ENCODE results near the gene SLC24A4. TPM values are rescaled to one million over a fixed set of nuclear protein-coding genes. Genes with fewer than 3 reads are reported as not detected.
A peak's percentile ranks its signal among the peaks of the same experiment; 100 is the strongest.

Gene SLC24A4
- total RNA-seq, 2 donors from 2014 or later, result 0.09 to 0.25 TPM

DNA sequence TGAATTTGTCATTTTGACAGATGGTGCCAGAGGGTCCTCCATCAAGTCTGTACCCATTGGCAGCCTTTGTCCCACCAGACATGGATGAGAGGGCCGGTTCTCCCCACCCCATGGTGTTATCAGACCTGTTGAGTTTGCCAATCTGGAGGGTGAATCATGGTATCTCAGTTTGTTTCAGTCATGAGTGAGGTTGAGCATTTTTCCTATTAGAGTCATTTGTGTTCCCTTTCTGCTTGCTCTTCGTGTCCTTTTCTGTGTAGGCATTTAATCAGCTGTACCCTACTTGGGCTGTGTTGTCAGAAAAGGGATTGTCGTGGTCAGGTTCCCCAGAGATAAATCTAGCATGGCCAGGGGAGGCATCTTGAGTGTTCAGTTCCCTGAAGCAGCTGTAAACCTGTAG is 30.5 kb downstream of the SLC24A4 start:
- DNase-seq (no peak), ATAC-seq (no peak)
- intact Hi-C loops (cut with DNase I, micrococcal nuclease), result no loop called here

DNA sequence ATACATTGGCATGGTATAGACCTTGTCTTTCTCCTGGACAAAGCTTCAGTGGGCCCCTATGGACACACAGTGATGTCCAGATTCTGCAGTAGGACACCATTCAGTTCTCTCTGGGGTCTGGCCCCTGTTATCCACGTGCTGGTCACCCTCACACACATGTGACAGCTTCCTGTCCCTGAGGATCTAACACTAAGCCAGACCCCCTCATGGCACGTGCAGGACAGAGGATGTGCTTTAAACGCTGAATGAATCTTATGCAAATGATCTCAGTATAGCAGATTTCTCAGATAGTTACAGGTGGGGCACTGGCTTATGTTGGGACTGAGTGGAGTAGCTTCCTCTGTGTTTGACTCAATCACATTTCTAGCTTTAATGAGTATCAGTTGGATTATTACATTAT is 33.7 kb downstream of the SLC24A4 start:
- intact Hi-C loops (cut with DNase I, micrococcal nuclease), result no loop called here
- no peak for ATAC-seq
- no peak for DNase-seq

DNA sequence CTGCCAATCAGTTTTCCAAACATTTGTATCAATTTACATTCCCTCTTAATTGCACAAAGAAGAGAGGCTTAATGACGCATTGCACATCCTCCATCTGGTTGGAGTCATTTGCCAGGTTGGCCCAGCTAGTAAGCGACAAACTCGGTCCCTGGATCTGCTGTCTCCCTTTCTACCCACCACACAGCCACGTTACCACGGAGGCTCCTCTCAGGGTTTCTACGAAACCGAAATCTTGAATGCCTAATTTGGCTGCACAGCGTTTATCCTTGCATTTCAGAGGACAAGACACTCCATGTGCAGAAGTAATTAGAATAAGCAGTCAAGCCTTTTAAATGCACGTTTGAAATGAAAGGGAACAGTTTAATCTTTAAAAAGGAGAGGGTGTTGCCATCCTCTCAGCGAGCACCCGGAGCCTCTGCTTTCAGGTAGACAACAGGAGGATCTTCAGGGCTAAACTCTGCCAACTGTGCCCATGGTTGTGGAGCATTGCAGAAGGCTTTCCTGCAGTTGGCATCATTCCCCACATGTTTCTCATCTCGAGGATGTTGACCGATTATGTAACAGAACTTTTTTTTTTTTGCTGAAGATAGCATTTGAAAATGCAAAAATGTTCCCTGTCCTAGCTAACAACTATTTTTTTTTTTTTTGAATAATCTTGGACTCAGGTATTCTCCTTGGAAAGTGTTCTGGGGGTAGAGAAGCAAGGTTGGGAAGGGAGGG is 37.8 kb downstream of the SLC24A4 start:
- no peak for ATAC-seq
- intact Hi-C loops (cut with DNase I, micrococcal nuclease), result no loop called here
- no peak for DNase-seq

DNA sequence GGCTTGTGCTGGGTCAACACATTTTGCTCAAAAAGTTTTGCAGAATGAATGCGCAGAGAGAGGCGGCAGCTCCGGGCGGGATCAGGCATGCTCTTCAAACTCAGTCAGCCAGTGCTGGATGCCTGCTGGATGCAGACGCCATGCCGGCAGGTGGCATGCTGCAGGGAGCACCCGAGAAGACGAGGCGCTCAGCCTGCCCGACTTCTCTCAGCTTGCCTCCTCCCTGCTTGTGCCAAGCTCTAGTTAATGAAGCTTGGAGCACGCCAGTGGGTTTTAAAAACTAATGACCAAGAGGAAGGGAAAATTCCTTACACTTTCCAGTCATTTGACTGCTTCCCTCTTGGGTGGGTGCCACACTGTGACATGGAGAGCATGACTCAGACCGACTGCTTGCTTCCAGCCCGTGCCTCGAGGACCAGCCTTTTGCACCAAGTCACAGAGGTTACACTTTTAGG is 39.8 kb downstream of the SLC24A4 start:
- ATAC-seq (no peak), DNase-seq (peak in 1 of 2 donors; percentile 13)
- intact Hi-C loops (cut with DNase I, micrococcal nuclease), result no loop called here

DNA sequence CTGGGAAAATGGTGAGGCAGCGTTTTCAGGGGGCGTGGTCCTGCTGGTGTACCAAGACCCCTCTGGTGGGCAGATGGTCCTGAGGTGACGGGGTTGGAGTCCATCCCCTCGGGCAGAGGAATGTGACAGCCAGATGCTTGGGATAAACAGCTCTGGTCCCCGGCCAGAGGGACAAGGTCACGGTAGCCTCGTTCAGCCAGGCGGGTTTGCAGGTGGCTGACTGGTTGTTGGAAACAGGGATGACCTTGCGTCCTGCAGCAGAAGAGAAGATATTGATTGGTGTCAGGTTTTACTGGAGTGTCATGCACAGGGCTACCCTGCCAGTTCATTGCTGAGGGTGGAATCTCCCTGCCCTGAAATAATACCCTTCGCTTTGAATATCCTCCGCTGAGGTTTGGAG is 43.3 kb downstream of the SLC24A4 start:
- intact Hi-C loops (cut with DNase I, micrococcal nuclease), result no loop called here
- ATAC-seq, result no peak
- DNase-seq, result no peak

DNA sequence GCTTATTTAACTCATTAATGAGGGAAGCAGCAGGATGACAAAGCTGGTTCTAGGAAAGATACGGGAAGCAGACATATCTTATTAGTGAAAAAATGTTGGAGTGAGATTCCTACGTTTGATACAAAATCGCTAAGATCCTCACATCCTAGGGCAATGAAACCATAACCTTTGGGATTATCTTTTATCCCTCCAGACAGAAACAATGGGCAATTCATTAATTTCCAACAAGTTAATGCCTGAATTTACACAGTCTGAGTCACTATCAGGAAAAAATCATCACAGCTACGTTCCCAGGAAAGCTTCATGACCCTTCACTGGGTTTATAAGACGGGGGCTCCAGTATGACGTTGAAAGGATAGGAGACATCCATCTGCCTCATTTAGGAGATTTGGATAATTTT is 45.0 kb downstream of the SLC24A4 start:
- intact Hi-C loops (cut with DNase I, micrococcal nuclease), result no loop called here
- no peak for ATAC-seq
- DNase-seq, result no peak

DNA sequence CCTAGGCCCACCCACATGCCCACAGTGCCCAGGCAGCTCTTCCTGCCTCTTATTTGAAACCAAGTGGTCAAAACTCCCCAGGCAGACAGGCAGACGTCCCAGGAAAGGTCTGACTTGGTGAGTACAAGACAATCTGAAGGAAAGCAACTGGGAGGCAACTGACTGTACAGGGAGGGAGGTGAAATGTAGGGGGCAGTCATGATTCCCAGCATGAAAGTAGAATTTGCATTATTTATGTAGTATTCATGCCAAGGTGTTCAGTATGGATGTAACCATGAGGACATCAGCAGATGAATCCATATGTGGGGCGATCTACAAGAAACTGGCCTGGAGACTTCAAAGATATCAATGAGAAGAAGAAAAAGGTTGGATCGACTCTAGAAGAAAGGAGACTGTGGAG is 46.1 kb downstream of the SLC24A4 start:
- no peak for DNase-seq
- intact Hi-C loops (cut with DNase I, micrococcal nuclease), result no loop called here
- ATAC-seq, result no peak

DNA sequence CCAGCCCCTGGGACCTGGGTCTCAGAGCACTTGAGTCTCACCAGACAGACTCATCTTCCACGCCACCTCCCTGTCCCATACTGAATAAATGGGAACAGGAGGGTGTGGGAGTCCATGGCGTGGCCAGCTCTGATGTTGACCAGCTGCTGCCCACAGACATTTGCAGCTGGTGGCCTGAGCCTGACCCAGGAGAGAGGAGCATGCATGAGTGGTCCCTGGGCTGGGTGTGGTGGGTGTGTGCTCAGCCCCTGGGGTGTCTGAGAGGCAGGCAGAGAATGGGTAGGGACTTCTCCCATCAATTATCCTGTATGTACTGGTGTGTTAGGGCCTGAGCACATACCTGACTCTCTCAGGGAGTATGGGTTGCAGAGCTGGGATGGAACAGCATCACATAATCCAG is 49.3 kb downstream of the SLC24A4 start:
- intact Hi-C loops (cut with DNase I, micrococcal nuclease), result no loop called here
- no peak for ATAC-seq
- no peak for DNase-seq

DNA sequence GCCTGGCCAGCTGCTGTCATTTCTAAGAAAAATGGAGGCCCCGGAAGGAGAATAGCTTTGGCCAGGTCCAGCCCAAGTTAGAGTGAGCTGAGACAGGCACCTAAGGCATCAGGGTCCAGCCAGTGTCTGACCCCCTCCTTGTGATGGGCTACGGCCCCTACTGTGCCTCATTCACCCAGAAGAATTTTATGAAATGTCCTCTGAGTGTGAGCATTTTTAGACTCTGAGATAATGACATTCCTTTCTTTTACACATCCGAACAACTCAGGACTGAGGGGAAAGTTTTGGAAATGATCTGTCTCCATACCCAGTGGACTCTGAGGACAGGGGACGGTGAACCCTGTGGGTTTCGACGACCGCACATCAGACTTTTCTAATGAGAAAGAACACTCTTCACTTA is 50.4 kb downstream of the SLC24A4 start:
- intact Hi-C loops (cut with DNase I, micrococcal nuclease), result no loop called here
- ATAC-seq, result no peak
- no peak for DNase-seq

DNA sequence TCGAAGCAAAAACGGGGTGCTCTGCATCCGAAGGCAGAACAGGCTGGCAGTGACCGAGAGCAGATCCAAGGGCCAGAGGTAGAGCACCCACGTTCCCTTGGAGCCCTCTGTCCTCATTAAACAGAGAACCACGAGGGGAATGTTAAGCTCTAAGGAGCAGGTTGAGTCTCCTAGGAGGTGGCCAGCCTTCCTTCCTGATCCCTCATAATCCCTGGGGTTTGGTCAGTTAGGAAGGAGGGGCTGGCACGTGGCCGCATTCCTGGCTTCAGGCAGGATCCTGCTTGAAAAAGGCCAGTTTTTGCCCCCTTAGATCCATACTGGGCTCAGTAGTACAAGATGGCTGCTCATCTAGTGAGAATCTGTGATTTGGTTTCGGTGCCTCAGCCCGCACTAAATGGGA is 57.2 kb downstream of the SLC24A4 start:
- intact Hi-C loops (cut with DNase I, micrococcal nuclease), result no loop called here
- no peak for ATAC-seq
- no peak for DNase-seq

DNA sequence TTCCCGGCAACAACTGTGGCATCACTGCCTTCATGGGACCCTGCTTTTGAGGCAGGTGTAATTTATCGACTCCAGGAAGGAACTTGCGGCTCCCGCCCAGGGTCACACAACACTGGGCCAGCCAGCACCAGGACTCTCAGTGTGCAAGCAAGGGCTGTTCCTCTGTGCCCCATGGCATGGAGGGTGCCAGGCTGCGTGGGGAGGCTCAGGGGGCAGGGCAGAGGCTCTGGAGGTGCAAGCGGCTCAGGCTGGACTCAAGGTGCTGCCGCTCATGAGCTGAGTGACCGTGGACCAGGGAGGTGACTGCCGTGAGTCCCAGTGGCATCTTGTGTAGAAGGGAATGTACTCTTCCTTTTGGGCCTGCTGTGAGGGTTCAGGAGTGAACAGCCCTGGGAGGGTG is 57.6 kb downstream of the SLC24A4 start:
- ATAC-seq (no peak), DNase-seq (no peak)
- intact Hi-C loops (cut with DNase I, micrococcal nuclease), result no loop called here

DNA sequence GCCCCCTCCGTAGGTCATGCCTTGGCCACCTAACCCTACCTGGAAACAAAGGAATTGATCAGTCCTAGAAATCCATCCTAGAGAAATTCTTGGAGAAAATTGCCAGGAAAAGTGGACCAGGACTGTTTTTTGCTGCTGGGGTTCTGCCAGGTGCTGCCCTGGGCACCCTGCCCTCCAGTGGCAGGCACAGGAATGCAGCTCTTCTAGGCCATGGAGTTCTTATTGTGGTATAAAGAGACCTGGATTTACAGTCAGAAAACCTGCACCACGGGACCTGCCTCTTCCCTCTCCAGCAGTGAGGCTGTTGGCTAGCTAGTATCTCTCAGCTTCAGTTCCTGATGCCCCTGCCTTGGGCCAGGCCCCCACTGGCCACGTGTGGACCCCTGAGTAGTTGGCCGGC is 59.7 kb downstream of the SLC24A4 start:
- DNase-seq, result no peak
- intact Hi-C loops (cut with DNase I, micrococcal nuclease), result no loop called here
- peak; percentile 40 for ATAC-seq

DNA sequence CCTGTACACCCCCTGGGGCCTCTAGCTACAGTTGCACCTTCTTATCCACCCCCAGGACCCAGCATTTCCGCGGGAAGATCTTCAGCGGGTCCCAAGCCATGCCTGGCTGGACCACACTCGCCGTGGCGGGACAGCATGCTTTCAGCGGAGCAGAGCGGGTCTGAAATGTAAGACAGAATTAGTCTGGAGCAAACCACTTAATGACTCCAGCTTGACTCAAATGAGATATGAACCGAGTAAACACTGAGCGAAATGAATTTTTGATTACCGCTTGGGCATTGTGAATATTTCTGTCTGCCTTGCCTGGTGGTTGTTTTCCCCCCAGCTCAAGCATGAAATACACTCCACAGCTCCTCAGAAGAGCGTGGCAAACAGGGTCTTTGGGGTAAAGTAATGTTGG is 60.8 kb downstream of the SLC24A4 start:
- ATAC-seq (no peak), DNase-seq (no peak)
- intact Hi-C loops (cut with DNase I, micrococcal nuclease), result no loop called here

DNA sequence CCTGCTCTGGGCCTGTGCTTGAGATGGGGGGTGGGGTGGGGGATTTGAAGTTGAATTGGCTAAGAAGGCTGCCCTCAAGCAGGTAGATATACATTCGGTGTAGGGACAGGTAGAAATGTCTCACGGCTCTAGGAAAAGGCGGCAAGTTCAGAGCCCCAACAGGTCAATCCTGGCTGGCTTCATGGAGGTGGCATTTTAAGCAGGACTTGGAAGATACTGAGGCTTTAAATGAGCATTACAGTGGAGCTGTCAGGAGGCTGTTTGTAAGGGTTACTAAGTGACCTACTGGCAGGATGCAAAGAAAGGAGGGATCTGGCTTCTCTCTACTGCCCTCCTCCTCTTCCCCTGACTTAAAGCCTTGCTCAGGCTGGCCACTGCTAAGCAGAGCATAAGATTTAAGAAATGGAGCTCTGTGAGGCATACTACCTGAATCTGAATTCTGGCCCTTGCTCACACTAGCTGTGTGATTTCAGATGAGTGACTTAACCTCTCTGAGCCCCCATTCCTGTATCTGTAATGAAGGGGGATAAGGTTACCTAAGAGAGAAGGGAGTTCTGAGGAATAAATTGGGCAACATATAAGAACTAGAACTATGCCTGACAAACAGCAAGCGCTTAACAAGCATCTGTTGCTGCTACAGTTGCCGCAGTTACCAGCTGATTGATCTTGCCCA is 61.6 kb downstream of the SLC24A4 start:
- no peak for ATAC-seq
- intact Hi-C loops (cut with DNase I, micrococcal nuclease), result no loop called here
- DNase-seq, result no peak

DNA sequence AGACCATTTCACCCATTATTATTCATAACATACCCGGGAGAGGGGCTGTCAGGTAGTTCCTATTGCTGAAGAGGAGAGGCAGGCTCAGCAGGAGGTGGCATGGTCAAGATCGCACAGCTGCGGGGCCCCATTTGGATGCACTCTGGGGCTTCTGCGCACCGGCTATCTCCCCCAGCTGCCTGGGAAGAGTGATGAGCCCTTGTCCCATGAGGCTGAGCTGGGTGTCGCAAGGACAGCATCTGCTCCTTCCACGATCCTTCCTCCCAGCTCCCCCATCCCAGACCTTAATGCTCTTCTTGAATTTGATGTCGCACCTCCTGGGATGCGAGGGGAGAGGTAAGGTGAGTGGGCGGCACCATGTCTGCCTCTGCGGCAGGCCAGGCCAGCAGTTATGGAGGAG is 62.6 kb downstream of the SLC24A4 start:
- no peak for DNase-seq
- intact Hi-C loops (cut with DNase I, micrococcal nuclease), result no loop called here
- no peak for ATAC-seq

DNA sequence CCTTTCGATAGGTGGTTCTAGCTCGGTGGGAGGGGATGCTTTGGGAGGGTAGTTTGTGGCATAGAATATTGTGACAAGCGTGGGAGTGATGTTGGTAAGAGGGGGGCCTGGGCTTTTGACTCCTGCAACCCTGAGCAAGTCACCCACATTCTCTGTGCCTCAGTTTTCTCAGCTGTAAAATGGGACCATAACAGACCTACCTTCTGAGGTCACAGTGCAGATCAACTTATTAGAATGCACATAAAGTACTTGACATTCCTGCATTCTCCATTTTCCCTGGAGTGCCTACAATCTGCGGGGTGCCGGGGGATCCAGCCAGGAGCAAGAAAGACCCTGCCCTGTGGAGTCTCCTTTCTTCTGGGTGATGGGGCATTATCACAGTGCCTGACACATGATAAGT is 63.2 kb downstream of the SLC24A4 start:
- intact Hi-C loops (cut with DNase I, micrococcal nuclease), result no loop called here
- ATAC-seq (no peak), DNase-seq (no peak)

DNA sequence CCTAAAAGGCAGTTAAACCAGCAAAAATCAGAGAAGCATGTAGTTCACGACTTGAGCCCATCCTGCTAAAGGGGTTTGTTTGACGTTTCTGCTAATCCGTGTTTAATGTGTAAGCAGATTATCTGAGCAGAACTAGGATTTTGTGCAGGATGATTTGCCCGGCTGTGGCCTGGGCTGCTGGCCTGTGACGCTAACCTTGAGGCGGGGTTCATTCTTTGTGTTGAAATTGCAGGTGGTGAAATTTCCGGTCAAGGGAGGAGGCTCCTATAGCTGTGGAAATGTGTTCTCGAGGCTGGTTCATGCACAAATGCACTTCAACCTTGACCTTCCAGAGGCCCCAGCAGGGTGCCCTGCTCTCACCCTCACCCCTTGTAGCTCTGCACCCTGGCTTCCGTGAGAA is 63.7 kb downstream of the SLC24A4 start:
- ATAC-seq (no peak), DNase-seq (no peak)

DNA sequence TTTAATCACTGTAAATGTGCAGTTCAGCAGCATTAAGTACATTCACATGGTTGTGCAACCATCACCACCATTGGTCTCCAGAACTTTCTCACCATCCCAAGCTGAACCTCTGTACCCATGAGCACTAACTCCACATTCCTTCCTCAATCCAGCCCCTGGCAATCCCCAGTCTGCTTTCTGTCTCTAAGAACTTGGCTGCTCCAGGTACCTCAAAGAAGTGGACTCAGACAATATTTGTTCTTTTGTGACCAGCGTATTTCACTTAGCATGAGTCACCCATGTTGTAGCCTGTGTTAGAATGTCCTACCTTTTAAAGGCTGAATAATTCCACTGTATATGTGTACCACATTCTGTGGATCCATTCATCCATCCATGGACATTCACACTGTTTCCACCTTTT is 64.6 kb downstream of the SLC24A4 start:
- ATAC-seq (no peak), DNase-seq (no peak)
- intact Hi-C loops (cut with DNase I, micrococcal nuclease), result no loop called here

More for the DNA sequence above, 63.7 kb downstream of the SLC24A4 start:
- intact Hi-C loops (cut with DNase I, micrococcal nuclease), result no loop called here

DNA sequence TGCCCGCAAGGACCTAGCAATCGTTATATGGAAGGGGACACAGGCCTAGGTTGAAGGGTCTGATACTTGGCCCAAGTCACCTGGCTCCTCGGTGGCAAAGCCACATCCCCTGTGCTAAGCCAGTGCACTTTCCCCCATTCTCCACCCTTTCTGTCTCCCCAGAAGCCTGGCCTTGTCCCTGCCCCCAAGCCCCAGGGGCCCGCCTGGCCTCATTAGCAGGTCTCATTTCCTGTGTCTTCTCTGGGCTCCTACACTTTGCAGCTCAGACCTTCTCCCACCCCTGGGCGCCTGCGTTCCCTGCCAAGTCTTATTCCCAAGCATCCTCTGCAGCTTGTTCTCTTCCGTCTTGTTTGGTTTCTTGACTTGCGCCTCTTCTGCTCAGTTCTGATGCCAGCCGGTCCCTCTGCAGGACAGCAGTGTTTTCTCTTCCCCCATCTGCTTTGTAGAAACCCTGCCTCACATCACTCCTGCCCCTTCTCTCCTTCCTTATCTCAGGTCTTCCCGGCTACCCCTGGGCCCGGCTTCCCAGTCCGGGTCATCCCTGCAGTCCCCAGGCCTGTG is 66.7 kb downstream of the SLC24A4 start:
- DNase-seq (no peak), ATAC-seq (no peak)
- intact Hi-C loops (cut with DNase I, micrococcal nuclease), result no loop called here

DNA sequence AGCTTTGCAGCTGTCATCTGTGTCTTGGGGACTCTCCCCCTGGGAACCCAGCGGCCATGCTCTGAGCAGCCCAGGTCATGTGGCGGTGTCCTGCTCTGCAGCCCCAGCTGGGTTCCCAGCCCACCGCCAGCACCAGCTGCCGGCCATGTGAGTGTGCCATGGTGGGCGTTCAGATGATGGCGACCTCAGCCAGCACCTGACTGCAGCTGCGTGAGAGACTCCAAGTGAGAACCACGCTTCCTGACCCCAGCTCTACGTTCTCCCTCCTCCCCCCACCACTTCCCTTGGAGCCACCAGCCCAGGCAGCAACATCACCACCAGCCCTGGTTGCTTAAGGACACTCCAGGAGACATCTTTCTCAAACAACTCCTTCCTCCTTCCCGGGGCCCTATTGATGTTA is 68.8 kb downstream of the SLC24A4 start:
- no peak for DNase-seq
- ATAC-seq, result no peak
- intact Hi-C loops (cut with DNase I, micrococcal nuclease), result no loop called here

DNA sequence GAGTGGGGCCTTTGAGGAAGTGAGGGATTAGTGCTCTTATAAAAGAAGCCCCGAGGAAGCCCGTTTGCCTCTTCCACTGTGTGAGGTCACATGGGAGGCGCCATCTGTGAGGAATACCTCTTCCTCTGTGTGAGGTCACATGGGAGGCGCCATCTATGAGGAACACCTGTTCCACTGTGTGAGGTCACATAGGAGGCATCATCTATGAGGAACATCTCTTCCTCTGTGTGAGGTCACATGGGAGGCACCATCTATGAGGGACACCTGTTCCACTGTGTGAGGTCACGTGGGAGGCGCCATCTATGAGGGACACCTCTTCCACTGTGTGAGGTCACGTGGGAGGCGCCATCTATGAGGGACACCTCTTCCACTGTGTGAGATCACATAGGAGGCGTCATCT is 69.7 kb downstream of the SLC24A4 start:
- no peak for DNase-seq
- intact Hi-C loops (cut with DNase I, micrococcal nuclease), result no loop called here
- no peak for ATAC-seq
